SK-MEL-5 (cell line): ENCODE data around the gene SKIL. TPM values are rescaled to one million over a fixed set of nuclear protein-coding genes. Genes with fewer than 3 reads are reported as not detected.

Experiments
- DNase-seq: peaks from one replicate; pipeline ENCODE4 v3.0.0-alpha.2; 2016; ENCODE audit warnings: low read depth, low spot score
- in situ Hi-C: cut with HindIII; loops from 2 replicates; pipeline ENCODE4 v1.10.0; 2016; ENCODE audit warnings: low sequenced_read_pairs, high pct_unique_total_duplicates, low pct_unique_long_range_greater_than_20kb
- total RNA-seq: library from RNA; depleted of rRNA; stranded (reverse); fragments of >200 nt; shearing (Covaris generic); gene quantifications from 2 replicates; pipeline ENCODE4 v1.2.3, GENCODE V29; 2014

Gene SKIL
- total RNA-seq, 1 experiment from 2014 or later: 18.5 TPM

GRCh38 chr3:170367797-170368196, 10.3 kb downstream of the SKIL start:
- in situ Hi-C loops: no loop called here
- no peak for DNase-seq

GRCh38 chr3:170368921-170369320, 11.4 kb downstream of the SKIL start:
- DNase-seq: peak; percentile 26

GRCh38 chr3:170372190-170372879, 14.8 kb downstream of the SKIL start:
- in situ Hi-C loops: no loop called here
- no peak for DNase-seq

More at GRCh38 chr3:170368921-170369320, 11.4 kb downstream of the SKIL start:
- in situ Hi-C loops: no loop called here

- no peak for DNase-seq
Measured at GRCh38 chr3:170383567-170383966, 26.1 kb downstream of the SKIL start.

GRCh38 chr3:170386468-170386867, 29.0 kb downstream of the SKIL start:
- in situ Hi-C loops: no loop called here
- no peak for DNase-seq

More at GRCh38 chr3:170383567-170383966, 26.1 kb downstream of the SKIL start:
- in situ Hi-C loops: no loop called here

GRCh38 chr3:170387950-170388349, 30.4 kb downstream of the SKIL start:
- in situ Hi-C loops: no loop called here
- no peak for DNase-seq

GRCh38 chr3:170391108-170391507, 33.6 kb downstream of the SKIL start:
- DNase-seq: no peak
- in situ Hi-C loops: no loop called here

GRCh38 chr3:170397685-170398084, 40.2 kb downstream of the SKIL start:
- no peak for DNase-seq
- in situ Hi-C loops: no loop called here

- no peak for DNase-seq
- in situ Hi-C loops: no loop called here
Measured at GRCh38 chr3:170405101-170405500, 47.6 kb downstream of the SKIL start.

GRCh38 chr3:170410428-170411029, 53.0 kb downstream of the SKIL start:
- peak; percentile 66 for DNase-seq
- in situ Hi-C loops: no loop called here

- in situ Hi-C loops: no loop called here
Measured at GRCh38 chr3:170413291-170413690, 55.8 kb downstream of the SKIL start.

GRCh38 chr3:170414202-170414663, 56.7 kb downstream of the SKIL start:
- in situ Hi-C loops: no loop called here
- DNase-seq: peak; percentile 78

More at GRCh38 chr3:170413291-170413690, 55.8 kb downstream of the SKIL start:
- no peak for DNase-seq

- no peak for DNase-seq
- in situ Hi-C loops: no loop called here
Measured at GRCh38 chr3:170417090-170417489, 59.6 kb downstream of the SKIL start.

- no peak for DNase-seq
- in situ Hi-C loops: no loop called here
Measured at GRCh38 chr3:170418422-170419398, 61.2 kb downstream of the SKIL start, which contains the start of gene CLDN11. TSS of gene CLDN11 (plus strand) at chr3:170418868. CDS start at chr3:170419067, 199 bp downstream.

- no peak for DNase-seq
- in situ Hi-C loops: loop anchor here (10.0 kb wide), 1 partner anchor 395 kb away; no protein-coding TSS in a partner anchor
Measured at GRCh38 chr3:170419557-170420087, 62.1 kb downstream of the SKIL start.

- in situ Hi-C loops: loop anchor here (10.0 kb wide), 1 partner anchor 394 kb away; no protein-coding TSS in a partner anchor
- no peak for DNase-seq
Measured at GRCh38 chr3:170420307-170420821, 62.8 kb downstream of the SKIL start.

GRCh38 chr3:170421111-170421641, 63.7 kb downstream of the SKIL start:
- DNase-seq: no peak
- in situ Hi-C loops: loop anchor here (10.0 kb wide), 1 partner anchor 394 kb away; no protein-coding TSS in a partner anchor
